HepG2 (cell line): ENCODE data around the gene DNMT3A. TPM values are rescaled to one million over a fixed set of nuclear protein-coding genes. Genes with fewer than 3 reads are reported as not detected.
A peak's percentile ranks its signal among the peaks of the same experiment; 100 is the strongest.

Source experiments
- ATF6 ChIP-seq: sonication (generic); formaldehyde crosslinking; conservative IDR thresholded peaks from 2 replicates; pipeline ENCODE4 v1.4.0; 2020; ENCODE audit warnings: missing genetic modification reagents
- FOXK2 ChIP-seq: fragments of 450-650 bp; IDR thresholded peaks from 2 replicates; pipeline ENCODE4 v1.6.1; 2016
- IRF9 ChIP-seq: sonication (generic); formaldehyde crosslinking; IDR thresholded peaks from 2 replicates; pipeline ENCODE4 v1.8.0; 2022; ENCODE audit warnings: missing genetic modification reagents, mild to moderate bottlenecking, borderline replicate concordance
- JDP2 ChIP-seq: sonication (generic); formaldehyde crosslinking; IDR thresholded peaks from 2 replicates; pipeline ENCODE4 v1.8.1; 2022; ENCODE audit warnings: missing genetic modification reagents, borderline replicate concordance
- NFE2L2 ChIP-seq: fragments of 150-350 bp; IDR thresholded peaks from 2 replicates; pipeline ENCODE4 v1.6.1; 2014; ENCODE audit warnings: low read length
- PRDM15 ChIP-seq: sonication (generic); formaldehyde crosslinking; IDR thresholded peaks from 2 replicates; pipeline ENCODE4 v1.4.0; 2020; ENCODE audit warnings: missing genetic modification reagents
- PRDM4 ChIP-seq: sonication (generic); formaldehyde crosslinking; IDR thresholded peaks from 2 replicates; pipeline ENCODE4 v1.9.0; 2021; ENCODE audit warnings: missing genetic modification reagents, borderline replicate concordance
- RELA ChIP-seq: sonication (generic); formaldehyde crosslinking; IDR thresholded peaks from 2 replicates; pipeline ENCODE4 v1.4.0; 2020; ENCODE audit warnings: missing genetic modification reagents
- ZBED4 ChIP-seq: sonication (generic); formaldehyde crosslinking; IDR thresholded peaks from 2 replicates; pipeline ENCODE4 v1.4.0; 2020; ENCODE audit warnings: missing genetic modification reagents, borderline replicate concordance
- ZBTB34 ChIP-seq: sonication (generic); formaldehyde crosslinking; IDR thresholded peaks from 2 replicates; pipeline ENCODE4 v1.8.0; 2022; ENCODE audit warnings: mild to moderate bottlenecking, missing genetic modification reagents
- ZNF543 ChIP-seq: sonication (generic); formaldehyde crosslinking; IDR thresholded peaks from 2 replicates; pipeline ENCODE4 v1.4.0; 2020; ENCODE audit warnings: mild to moderate bottlenecking, missing genetic modification reagents
- ZNF580 ChIP-seq: IDR thresholded peaks from 2 replicates; pipeline ENCODE4 v1.6.1; 2016; ENCODE audit warnings: low read depth, borderline replicate concordance
- polyA plus RNA-seq, 8 experiments: library from polyadenylated mRNA; depleted of rRNA in 3 of 8; stranded (reverse) in 7 of 8; unstranded in 1 of 8; fragments of >200 nt; fragmentation: Illumina TruSeq in 4 of 8; extraction: Trizol in 4 of 8; gene quantifications; 2 replicates each; pipeline versions ENCODE4 v1.2.1 to v1.2.3, GENCODE V29; 2011 to 2016; ENCODE audit warnings: low read depth in 4 of 8, missing spikeins in 1 of 8, mixed read lengths in 1 of 8; ENCODE audit not compliant: insufficient read depth in 1 of 8
- total RNA-seq, 5 experiments: library from RNA; depleted of rRNA; stranded (reverse); fragments of >200 nt; fragmentation: Illumina TruSeq; extraction: Trizol; gene quantifications; 2 replicates each; pipeline ENCODE4 v1.2.3, GENCODE V29; 2016; ENCODE audit warnings: low read depth in 1 of 5

The DNMT3A gene
- total and polyA plus RNA-seq, 2 of the 13 experiments (the other 11 are each of a cell fraction or from before 2014, with no cell fraction given): 14.7 to 29.1 TPM

GRCh38 chr2:25340181-25340921 is 1.4 kb downstream of the DNMT3A start (continued):
- TF ChIP-seq ATF6 (CRISPR knock-in tag) (no peak), ZNF543 (CRISPR knock-in tag) (0 out of 2 replicates have a peak, but pooled peaks have one; percentile 28), JDP2 (CRISPR knock-in tag) (no peak), PRDM15 (CRISPR knock-in tag) (peak; percentile 50), NFE2L2 (no peak), PRDM4 (no peak), ZNF580 (no peak), ZBED4 (no peak), ZBTB34 (CRISPR knock-in tag) (0 out of 2 replicates have a peak, but pooled peaks have one; percentile 5), RELA (CRISPR knock-in tag) (no peak), FOXK2 (no peak), IRF9 (CRISPR knock-in tag) (peak; percentile 64; the same call in 1 of the 2 replicates)
